HG03066 (cell line): ENCODE measurements around the gene OR2AE1.

Source experiments
- ATAC-seq: cut with Tn5 transposase; IDR thresholded peaks from one replicate; pipeline ENCODE4 v1.9.1; 2021; ENCODE audit warnings: low read depth; ENCODE audit not compliant: unreplicated experiment

OR2AE1 gene

DNA sequence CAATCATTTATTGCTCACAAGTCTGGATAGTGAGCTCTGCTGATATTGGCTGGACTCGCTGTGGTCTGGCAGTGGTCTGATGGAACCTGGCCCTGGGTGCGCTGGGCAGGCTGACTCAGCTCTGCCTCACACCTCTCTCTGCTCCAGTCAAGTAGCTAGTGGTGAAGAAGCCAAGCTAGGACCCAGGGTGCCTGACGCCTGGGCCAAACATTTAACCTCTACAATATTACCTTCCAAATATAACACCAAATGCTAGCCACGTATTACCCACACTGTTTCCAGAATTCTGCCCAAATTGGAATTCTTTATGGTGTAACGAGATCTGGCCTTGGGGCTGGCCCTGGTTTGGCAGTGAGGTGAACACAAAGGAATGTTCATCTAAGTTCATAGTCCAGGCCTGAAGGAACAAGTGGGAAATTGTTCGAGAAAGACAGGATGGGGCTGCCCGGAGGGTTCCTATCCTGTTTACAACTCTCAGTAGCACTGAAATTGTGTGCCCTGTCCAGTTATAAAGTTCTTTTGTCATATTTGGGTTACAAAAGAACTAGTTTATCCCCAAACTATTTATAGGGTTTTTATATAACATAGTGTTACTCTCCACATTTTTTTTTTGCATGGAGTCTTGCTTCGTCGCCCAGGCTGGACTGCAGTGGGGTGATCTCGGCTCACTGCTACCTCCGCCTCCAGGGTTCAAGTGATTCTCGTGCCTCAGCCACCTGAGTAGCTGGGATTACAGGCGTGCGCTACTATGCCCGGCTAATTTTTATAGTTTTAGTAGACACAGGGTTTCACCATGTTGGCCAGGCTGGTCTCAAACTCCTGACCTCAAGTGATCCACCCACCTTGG lies 16.3 kb downstream of the OR2AE1 start:
- no peak for ATAC-seq

GRCh38 chr7:99855236-99855635 lies 21.6 kb downstream of the OR2AE1 start:
- ATAC-seq, result no peak

DNA sequence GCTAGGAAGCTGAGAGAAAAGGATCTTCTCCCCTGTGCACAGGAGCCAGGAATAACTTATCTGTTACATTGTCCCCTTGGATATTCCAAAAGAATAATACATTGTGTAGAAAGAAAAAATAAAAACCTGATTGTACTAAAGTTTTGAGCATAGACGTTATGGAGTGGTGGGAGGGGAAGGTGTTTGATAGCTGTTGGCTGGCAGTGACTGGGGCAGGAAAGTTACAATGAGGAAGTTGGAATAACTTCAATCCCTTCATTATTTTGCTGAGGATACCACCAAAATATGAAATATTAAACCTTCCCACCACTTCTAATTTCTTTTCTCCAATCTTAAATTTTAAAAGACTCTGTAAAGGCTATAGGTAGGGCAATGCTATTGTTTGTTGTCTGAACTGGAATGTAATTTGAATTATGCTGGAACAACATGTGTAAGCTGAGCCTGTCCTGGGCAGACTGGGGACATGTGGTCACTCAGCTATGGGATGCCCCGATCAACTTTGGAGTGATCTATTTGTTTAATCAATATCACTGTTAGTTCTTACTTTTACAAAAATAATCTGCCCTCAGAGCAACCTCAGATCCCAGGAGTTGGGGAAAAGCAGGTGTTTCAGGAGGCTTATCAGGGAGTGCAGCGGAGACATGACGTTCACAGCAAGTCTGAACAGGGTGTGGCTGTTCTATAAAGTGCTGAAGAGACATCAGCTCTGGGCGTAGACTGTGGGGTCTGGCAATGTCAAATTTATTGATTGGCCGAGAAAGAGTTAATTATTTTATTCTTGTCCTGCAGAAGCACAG lies 28.2 kb downstream of the OR2AE1 start:
- ATAC-seq, result no peak

GRCh38 chr7:99844328-99844727 lies 32.5 kb downstream of the OR2AE1 start:
- ATAC-seq, result no peak

DNA sequence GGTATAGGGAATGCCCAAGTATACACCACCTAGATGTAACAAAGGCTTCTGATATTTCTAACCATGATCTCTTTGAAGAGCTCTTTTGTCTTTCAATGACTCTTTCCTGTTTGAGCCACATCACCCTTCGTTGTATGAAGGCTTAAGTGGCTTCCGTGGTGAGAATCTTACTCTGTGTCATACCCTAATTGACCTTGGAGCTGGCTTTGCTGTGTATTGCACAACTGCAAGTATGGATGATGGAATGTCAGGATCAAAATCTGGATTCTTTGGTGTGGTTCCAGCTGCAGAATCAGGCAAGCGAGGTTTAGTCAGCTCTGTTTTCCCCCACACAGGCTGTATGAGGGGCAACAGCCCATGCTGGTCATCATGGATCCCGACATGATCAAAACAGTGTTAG lies 33.0 kb downstream of the OR2AE1 start:
- ATAC-seq, result no peak

DNA sequence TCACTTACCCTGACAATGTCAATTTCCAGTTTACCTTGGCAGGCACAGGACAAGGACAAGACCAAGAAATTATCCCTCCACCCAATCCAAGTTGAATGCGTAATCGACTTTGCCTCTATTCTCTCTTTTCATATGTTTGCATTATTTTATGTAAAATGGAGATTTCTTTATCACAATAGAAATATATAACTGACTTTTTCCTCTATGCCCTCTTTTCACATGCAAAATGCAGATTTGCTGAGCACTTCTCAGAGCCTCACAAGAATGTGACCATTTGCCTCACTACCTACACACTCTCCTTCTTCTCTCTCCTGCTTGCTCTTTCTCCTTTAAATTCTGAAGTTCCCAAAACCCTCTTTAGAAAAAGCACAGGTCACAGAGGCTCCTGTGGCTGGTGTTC lies 33.9 kb downstream of the OR2AE1 start:
- ATAC-seq, result no peak

- ATAC-seq, result no peak
These were observed 36.5 kb downstream of the OR2AE1 start for GRCh38 chr7:99840136-99840869.

DNA sequence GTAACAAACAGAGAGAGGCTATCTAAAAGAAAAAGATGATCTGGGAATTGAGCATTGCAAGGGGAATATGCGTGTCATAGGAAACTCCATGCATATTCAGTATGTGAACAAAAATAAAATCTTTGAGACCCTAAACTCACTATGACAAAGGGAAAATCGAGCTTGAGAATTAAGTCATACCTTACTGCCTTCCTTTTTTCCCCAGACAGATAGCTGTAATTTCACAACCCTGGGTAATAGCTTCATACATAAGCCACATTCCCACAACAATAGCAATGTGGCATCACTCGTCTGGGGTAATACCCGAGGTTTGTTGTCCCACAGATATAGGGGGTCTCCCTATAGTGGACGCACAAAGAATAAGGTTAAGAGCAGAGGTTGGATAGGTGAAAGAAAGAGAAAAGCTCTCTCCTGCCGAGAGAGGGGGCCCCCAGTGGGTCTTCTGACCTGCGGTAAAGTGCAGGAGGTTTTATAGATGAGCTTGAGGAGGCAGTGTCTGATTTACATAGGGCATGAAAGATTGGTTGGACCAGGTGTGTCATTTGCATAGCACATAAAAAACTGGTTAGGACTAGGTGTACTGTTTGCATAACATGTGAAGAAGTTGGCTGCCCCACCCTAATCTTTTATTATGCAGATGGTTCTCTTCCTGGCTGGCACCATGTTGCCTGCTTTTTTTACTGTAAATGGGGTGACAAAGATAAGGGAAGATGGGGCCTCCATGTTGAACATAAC lies 37.4 kb downstream of the OR2AE1 start:
- no peak for ATAC-seq

- ATAC-seq, result no peak
These were observed 39.0 kb downstream of the OR2AE1 start for GRCh38 chr7:99837649-99838361.

DNA sequence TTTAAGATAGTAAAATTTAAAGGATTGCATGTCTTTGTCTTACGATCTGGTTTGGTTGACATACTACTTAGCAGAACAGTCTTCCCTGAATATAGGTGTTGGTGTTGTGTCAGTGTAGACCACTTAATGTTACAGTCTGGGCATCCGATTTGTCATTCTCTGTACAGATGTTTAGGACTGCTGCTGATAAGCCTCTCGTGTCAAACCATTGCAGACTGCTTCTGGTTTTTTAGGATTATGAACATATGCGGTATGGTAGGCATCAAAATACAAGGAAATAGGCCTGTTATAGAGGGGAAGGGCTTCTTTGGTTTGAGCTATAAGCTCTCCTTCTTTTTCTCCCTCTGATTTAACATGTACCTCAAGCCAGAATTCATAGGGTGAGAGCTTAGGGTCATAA lies 41.6 kb downstream of the OR2AE1 start:
- ATAC-seq, result no peak

DNA sequence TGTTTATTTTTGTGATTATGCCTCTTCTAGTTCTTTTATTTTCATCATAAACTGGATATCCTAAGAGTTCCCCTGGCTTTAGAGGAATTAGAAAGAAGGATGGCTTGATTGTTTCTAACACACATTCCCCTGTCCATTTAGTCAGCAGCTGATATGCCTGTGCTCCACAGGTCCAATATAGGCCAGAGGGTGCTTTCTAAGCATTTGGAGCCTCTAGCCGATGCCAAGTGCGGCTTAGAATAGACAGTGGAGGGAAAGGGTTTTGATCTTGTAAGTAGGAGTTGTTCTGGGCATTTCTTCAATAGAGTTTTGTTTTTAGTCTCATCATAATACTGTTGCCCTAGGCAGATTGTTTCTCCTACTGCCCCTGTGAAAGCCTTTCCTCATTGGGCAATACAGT lies 42.5 kb downstream of the OR2AE1 start:
- no peak for ATAC-seq

- ATAC-seq, result no peak
These were observed 43.5 kb downstream of the OR2AE1 start for GRCh38 chr7:99833289-99833877.

DNA sequence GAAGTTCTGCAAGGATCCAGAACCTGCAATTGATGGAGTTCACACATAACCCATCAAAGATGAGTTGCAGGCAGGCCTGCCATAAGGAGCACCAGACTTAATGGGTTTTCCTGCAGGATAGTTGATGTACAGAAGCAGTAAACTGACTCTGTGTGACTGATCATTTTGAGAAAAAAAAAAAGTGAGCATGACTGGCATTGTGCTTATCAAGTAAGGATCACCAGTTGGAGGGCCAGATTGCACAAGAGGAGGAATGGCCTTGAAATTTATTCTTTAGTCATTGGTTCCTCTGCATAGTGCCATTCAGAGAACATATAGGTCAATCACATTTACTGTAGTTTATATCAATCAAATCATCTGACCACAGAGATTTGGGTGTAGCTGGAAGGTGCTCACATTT lies 45.2 kb downstream of the OR2AE1 start:
- ATAC-seq, result no peak

DNA sequence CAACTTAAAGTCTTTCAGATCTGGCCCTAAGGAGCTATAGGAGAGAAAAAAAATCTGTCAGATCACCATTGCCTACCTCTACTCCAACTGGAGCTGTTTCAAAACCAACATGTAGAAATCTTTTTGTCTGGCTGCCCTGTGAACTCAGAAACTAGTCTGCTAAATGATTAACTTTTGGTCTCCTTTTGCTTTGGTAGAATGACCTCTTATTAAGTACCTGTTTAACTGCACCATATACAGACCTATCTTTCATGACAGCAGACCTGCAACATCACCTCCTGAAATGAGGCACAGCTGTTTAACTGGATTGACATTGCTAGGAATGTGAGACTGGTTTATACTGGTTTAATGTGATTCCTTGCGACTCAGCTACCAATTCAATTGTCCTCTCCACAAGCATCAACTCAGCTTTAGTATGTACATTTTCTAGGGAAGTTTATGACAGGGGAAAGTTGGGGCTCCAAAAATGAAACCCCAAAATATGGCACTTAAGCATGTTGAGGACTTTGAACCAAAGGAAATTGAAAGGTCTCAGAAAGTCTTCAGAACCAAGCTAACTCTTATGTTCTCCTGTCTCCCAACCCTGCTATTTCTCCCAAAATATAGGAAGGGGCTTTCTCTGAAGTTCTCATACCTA lies 47.2 kb downstream of the OR2AE1 start:
- no peak for ATAC-seq

- no peak for ATAC-seq
These were observed 48.0 kb downstream of the OR2AE1 start for GRCh38 chr7:99828811-99829210.

DNA sequence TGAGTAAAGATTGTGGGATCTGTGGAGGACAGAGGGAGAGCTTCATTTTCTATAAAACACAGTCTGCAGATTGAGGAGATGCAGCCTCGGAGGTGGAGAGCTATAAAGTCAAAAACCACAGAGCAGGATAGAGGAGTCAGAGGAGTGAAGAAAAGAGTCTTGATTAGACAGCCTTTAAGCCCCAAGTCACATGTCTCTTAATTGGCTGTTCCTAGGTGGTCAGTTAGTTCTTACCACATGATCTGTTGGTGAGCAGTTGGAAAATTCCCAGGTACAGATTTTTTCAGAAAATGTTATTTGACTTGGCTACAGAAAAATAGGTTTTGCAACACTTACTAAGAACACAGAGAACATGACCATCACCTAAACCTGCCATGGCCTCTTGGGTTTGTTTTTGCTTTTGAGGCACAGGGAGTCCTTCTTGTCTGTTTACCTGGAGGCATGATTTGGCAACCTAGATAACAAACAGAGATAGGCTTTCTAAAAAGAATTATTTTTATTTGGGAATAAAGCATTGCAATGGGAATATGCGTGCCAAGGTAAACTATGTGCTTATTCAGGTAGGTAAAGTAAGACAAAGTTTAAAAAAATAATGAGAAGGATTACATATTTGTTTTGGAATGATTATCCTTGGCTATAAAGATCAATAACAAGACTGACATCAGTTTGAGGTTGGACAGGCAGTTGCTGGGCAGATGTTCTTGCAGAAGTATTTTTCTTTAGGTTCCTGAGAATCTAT lies 49.6 kb downstream of the OR2AE1 start:
- ATAC-seq, result no peak
